MM.1S (cell line): ENCODE data around the gene SSTR4.

ENCODE experiments used
- CTCF ChIP-seq: fragments of 300-600 bp; sonication (generic); IDR thresholded peaks from 2 replicates; pipeline ENCODE4 v1.5.1; 2016; ENCODE audit warnings: antibody characterized with exemption, low read length, mixed read lengths
- EZH2phosphoT487 ChIP-seq: fragments of 300-600 bp; sonication (generic); IDR thresholded peaks from 2 replicates; pipeline ENCODE4 v1.6.1; 2018; ENCODE audit warnings: antibody characterized with exemption, low read length

GRCh38 chr20:22986601-22987000 is 48.5 kb upstream of the SSTR4 start:
- TF ChIP-seq CTCF (no peak), EZH2phosphoT487 (no peak)
